WTC11 (cell line): ENCODE measurements around the gene MITF. TPM values are rescaled to one million over a fixed set of nuclear protein-coding genes. Genes with fewer than 3 reads are reported as not detected.

Experiments used
- ATAC-seq: fragments of 200-7000 bp; cut with Tn5 transposase; 2 replicates; pipeline ENCODE4 v1.10.0; 2021; ENCODE audit warnings: mild to moderate bottlenecking, moderate library complexity
- CTCF ChIA-PET: fragments of 300-600 bp; sonication (Branson Sonifier 250); formaldehyde crosslinking; loops from one replicate; lab custom pipeline; 2021; ENCODE audit warnings: antibody characterized with exemption; lab: Charles Lee
- POLR2A ChIA-PET: fragments of 350-600 bp; sonication (Branson Sonifier 250); formaldehyde crosslinking; loops from one replicate; lab custom pipeline; 2021; ENCODE audit warnings: antibody characterized with exemption; lab: Charles Lee
- DNase-seq: peaks from one replicate; pipeline ENCODE4 v3.0.0; 2021; ENCODE audit warnings: low spot score
- H3K27ac Mint-ChIP-seq: 2 replicates; pipeline ENCODE4 v1.8.0; 2021; ENCODE audit warnings: mixed read lengths
- H3K27me3 Mint-ChIP-seq: 2 replicates; pipeline ENCODE4 v1.8.0; 2021; ENCODE audit warnings: low read depth, mild to moderate bottlenecking, moderate library complexity, mixed read lengths
- H3K36me3 Mint-ChIP-seq: 2 replicates; pipeline ENCODE4 v1.8.0; 2021; ENCODE audit warnings: mixed read lengths
- H3K4me1 Mint-ChIP-seq: 2 replicates; pipeline ENCODE4 v1.8.0; 2022; ENCODE audit warnings: mixed read lengths
- H3K4me3 Mint-ChIP-seq: 2 replicates; pipeline ENCODE4 v1.8.0; 2021; ENCODE audit warnings: mild to moderate bottlenecking, moderate library complexity, mixed read lengths
- H3K9me3 Mint-ChIP-seq: 2 replicates; pipeline ENCODE4 v1.8.0; 2021; ENCODE audit warnings: mixed read lengths
- ATF1 ChIP-seq: sonication (generic); formaldehyde crosslinking; IDR thresholded peaks from 2 replicates; pipeline ENCODE4 v1.8.1; 2023; ENCODE audit warnings: mild to moderate bottlenecking, moderate library complexity, missing genetic modification reagents
- ELF4 ChIP-seq: sonication (generic); formaldehyde crosslinking; IDR thresholded peaks from 2 replicates; pipeline ENCODE4 v1.8.1; 2022; ENCODE audit warnings: low read depth, mild to moderate bottlenecking, moderate library complexity, missing genetic modification reagents
- ETV6 ChIP-seq: sonication (generic); formaldehyde crosslinking; IDR thresholded peaks from 2 replicates; pipeline ENCODE4 v1.8.1; 2022; ENCODE audit warnings: mild to moderate bottlenecking, missing genetic modification reagents
- FOXJ3 ChIP-seq: sonication (generic); formaldehyde crosslinking; IDR thresholded peaks from 2 replicates; pipeline ENCODE4 v1.9.0; 2021; ENCODE audit warnings: missing genetic modification reagents, mild to moderate bottlenecking, borderline replicate concordance
- GRHL2 ChIP-seq: fragments of 250-450 bp; sonication (Bioruptor Pico); IDR thresholded peaks from 2 replicates; pipeline ENCODE4 v1.8.0; 2022; ENCODE audit warnings: mild to moderate bottlenecking, moderate library complexity; ENCODE audit not compliant: insufficient replicate concordance, severe bottlenecking
- GTF2I ChIP-seq: fragments of 250-450 bp; sonication (Bioruptor Pico); conservative IDR thresholded peaks from 2 replicates; pipeline ENCODE4 v1.4.0; 2021; ENCODE audit warnings: mild to moderate bottlenecking
- NFYB ChIP-seq: sonication (generic); formaldehyde crosslinking; conservative IDR thresholded peaks from 2 replicates; pipeline ENCODE4 v1.8.0; 2022; ENCODE audit warnings: low read depth, missing genetic modification reagents
- NR2C2 ChIP-seq: sonication (generic); formaldehyde crosslinking; IDR thresholded peaks from 2 replicates; pipeline ENCODE4 v1.8.0; 2022; ENCODE audit warnings: mild to moderate bottlenecking, missing genetic modification reagents
- SP1 ChIP-seq: sonication (generic); formaldehyde crosslinking; conservative IDR thresholded peaks from 2 replicates; pipeline ENCODE4 v1.8.1; 2022; ENCODE audit warnings: missing genetic modification reagents
- TEAD1 ChIP-seq: sonication (generic); formaldehyde crosslinking; IDR thresholded peaks from 2 replicates; pipeline ENCODE4 v1.8.0; 2022; ENCODE audit warnings: mild to moderate bottlenecking, missing genetic modification reagents
- ZNF423 ChIP-seq: fragments of 250-450 bp; sonication (Bioruptor Pico); IDR thresholded peaks from 2 replicates; pipeline ENCODE4 v2.1.2; 2022; ENCODE audit warnings: mild to moderate bottlenecking, moderate library complexity
- total RNA-seq: library from RNA; stranded (reverse); gene quantifications from 3 replicates; pipeline ENCODE4 v1.2.3, GENCODE V29; 2021
- TF ChIP-seq, protein P1 (sequence below): fragments of 250-450 bp; sonication (Bioruptor Pico); conservative IDR thresholded peaks from 2 replicates; pipeline ENCODE4 v1.9.0; 2021; ENCODE audit warnings: mild to moderate bottlenecking
- TF ChIP-seq, protein P2 (sequence below): fragments of 250-450 bp; sonication (Bioruptor Pico); IDR thresholded peaks from 2 replicates; pipeline ENCODE4 v1.8.0; 2021; ENCODE audit warnings: mild to moderate bottlenecking
- TF ChIP-seq, protein P3 (sequence below): fragments of 250-450 bp; sonication (Bioruptor Pico); IDR thresholded peaks from 2 replicates; pipeline ENCODE4 v1.9.0; 2021; ENCODE audit warnings: moderate library complexity, mild to moderate bottlenecking, inconsistent platforms, borderline replicate concordance
- TF ChIP-seq, protein P4 (sequence below): sonication (generic); formaldehyde crosslinking; IDR thresholded peaks from 2 replicates; pipeline ENCODE4 v1.8.0; 2022; ENCODE audit warnings: mild to moderate bottlenecking, missing genetic modification reagents
- TF ChIP-seq, protein P5 (sequence below): fragments of 250-450 bp; sonication (Bioruptor Pico); IDR thresholded peaks from 2 replicates; pipeline ENCODE4 v2.1.2; 2022; ENCODE audit warnings: mild to moderate bottlenecking, moderate library complexity
- TF ChIP-seq, protein P6 (sequence below): sonication (generic); formaldehyde crosslinking; IDR thresholded peaks from 2 replicates; pipeline ENCODE4 v1.8.1; 2022; ENCODE audit warnings: low read depth, mild to moderate bottlenecking, moderate library complexity, missing genetic modification reagents, borderline replicate concordance
- TF ChIP-seq, protein P7 (sequence below): sonication (generic); formaldehyde crosslinking; IDR thresholded peaks from 2 replicates; pipeline ENCODE4 v1.8.0; 2022; ENCODE audit warnings: mild to moderate bottlenecking, missing genetic modification reagents

MITF gene
- total RNA-seq, 1 experiment from 2014 or later: 1.3 TPM

DNA sequence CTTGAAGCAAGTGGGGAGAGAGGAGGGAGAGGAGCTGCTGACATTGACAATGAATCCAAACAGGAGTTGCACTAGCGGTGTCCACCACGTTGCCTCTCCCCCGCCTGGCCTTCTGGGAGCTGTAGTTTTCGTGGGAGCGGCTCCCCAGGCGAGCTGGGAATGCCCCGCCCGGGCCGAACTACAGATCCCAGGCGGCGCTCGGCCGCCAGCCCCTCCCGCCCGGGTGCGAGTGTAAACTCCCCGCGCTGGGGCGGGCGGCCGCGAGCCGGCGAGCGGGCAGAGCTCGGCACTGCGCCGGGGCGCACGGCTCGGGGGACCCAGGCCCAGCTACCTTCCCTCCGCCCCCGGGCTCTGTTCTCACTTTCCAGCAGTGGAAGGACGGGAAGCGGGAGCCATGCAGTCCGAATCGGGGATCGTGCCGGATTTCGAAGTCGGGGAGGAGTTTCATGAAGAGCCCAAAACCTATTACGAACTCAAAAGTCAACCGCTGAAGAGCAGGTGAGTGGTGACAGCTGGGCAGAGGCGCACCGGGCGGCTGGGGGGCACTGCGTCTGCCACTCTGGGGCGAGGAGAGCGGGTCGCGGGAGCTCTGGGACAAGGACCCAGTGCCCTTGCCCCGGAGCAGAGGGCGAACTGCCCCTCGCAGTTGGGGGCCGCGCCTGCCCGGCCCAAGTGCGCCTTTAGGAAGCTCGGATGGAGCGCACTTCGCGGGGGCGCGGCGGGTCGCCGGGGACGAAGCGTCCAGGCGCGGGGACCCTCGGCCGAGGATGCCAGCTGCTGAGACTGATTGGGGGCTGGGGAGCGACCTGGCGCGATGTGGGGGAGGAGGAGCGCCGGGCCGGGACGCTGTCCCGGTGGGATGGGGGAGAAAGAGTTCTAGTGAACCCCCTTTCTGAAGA is at the start of gene MITF (continued):
- TF ChIP-seq, protein P1, sequence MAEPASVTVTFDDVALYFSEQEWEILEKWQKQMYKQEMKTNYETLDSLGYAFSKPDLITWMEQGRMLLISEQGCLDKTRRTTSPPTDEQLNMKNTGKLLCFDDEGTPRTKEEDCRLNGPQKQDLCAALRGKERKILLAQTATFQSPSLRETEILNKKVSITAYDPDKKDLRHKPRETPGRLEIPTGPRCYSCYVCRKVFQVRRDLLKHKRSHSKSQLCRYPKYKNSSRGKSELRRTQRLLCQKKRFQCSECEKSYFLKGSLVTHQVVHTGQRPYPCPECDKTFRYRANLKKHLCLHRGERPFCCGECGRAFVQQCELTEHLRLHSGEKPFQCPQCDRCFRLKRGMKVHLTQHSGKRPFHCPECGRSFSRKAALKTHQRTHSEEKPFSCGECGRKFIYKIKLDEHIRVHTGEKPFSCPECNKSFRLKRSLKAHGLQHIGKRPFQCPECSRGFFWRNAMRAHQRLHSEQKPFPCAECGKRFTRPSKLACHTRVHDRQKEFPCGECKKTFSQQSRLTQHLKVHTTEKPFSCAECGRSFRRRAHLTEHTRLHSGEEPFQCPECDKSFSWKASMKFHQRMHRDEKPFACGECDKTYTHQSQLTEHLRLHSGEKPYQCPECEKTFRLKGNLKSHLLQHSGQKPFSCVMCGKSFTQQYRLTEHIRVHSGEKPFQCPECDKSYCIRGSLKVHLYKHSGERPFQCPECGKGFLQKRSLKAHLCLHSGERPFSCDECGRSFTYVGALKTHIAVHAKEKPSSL (CRISPR knock-in tag): no peak

DNA sequence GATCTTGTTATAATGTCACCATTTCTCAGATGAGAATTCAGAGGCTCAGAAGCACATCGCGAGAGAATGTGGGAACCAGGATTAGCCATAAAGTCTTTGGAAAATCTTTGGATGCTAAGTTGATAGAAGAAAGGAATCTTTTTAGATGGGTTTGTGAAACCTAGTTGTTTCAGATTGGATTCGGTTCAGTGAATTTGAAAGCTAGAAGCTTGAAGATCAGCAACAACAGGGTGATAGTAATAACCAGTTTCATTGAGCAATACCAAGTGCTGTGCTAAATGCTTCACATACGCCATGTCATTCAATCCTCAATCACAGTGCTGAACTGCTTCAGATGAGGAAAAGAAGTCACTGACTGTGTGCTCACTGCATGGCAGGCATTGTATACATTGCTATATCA is 47.4 kb upstream of the MITF start:
- peaks cover 39% of the 10 kb centered on the region for H3K27me3 Mint-ChIP-seq
- POLR2A ChIA-PET: interaction anchor here (0.6 kb wide), 1 partner anchor 43 kb away, joined by 3 read pairs; no protein-coding TSS in a partner anchor
- DNase-seq (no peak), ATAC-seq (no peak)
- H3K27ac Mint-ChIP-seq: no peak overlapping the region
- H3K4me1 Mint-ChIP-seq: peaks cover 10% of the 10 kb centered on the region
- H3K9me3 Mint-ChIP-seq: no peaks in the 10 kb centered on the region
- TF ChIP-seq NFYB: no peak
- TF ChIP-seq, protein P2, sequence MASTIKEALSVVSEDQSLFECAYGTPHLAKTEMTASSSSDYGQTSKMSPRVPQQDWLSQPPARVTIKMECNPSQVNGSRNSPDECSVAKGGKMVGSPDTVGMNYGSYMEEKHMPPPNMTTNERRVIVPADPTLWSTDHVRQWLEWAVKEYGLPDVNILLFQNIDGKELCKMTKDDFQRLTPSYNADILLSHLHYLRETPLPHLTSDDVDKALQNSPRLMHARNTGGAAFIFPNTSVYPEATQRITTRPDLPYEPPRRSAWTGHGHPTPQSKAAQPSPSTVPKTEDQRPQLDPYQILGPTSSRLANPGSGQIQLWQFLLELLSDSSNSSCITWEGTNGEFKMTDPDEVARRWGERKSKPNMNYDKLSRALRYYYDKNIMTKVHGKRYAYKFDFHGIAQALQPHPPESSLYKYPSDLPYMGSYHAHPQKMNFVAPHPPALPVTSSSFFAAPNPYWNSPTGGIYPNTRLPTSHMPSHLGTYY: no peak
- no peak for TF ChIP-seq SP1 (CRISPR knock-in tag)
- TF ChIP-seq, protein P1 (CRISPR knock-in tag): no peak
- TF ChIP-seq FOXJ3 (CRISPR knock-in tag): no peak
- TF ChIP-seq, all 79 proteins: peak for 0
- CTCF ChIA-PET: interaction anchor here (0.6 to 1.4 kb wide), 13 partner anchors 74 to 475 kb away, joined by 3 to 27 read pairs (median 4); no protein-coding TSS in a partner anchor
- Mint-ChIP-seq H3K4me3 (no peak overlapping the region), H3K36me3 (no peaks in the 10 kb centered on the region)

DNA sequence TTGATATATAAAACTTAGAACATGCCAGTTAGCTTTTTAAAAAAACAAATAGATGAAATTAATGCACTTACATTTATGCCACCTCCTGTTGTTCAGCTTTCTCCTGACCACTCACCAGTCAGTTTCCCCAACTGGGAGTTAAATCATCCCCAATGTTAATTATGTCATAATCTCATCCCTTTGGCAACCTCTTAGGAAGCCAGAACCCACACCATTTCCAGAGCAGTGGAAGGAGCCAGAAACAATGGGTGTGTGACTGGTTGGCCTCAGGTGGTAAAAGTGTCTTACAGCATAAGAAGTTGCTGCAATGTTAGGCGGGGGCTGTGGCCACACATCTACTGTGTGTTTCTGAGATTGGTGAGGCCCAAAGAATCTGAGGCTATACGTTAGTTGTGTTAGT is 46.5 kb upstream of the MITF start:
- Mint-ChIP-seq H3K27me3 (peaks cover 32% of the 10 kb centered on the region), H3K36me3 (no peaks in the 10 kb centered on the region), H3K9me3 (no peaks in the 10 kb centered on the region), H3K4me3 (no peak overlapping the region), H3K4me1 (0 out of 2 replicates have a peak, but pooled peaks cover 4% of the 10 kb centered on the region), H3K27ac (no peak overlapping the region)
- ATAC-seq (no peak), DNase-seq (no peak)
- ChIA-PET POLR2A (no interaction called here), CTCF (no interaction called here)
- TF ChIP-seq, protein P1 (CRISPR knock-in tag): no peak
- no peak for TF ChIP-seq ATF1 (CRISPR knock-in tag)
- TF ChIP-seq, protein P3, sequence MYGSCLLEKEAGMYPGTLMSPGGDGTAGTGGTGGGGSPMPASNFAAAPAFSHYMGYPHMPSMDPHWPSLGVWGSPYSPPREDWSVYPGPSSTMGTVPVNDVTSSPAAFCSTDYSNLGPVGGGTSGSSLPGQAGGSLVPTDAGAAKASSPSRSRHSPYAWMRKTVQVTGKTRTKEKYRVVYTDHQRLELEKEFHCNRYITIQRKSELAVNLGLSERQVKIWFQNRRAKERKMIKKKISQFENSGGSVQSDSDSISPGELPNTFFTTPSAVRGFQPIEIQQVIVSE (CRISPR knock-in tag): no peak
- TF ChIP-seq GRHL2: no peak
- TF ChIP-seq, protein P4, sequence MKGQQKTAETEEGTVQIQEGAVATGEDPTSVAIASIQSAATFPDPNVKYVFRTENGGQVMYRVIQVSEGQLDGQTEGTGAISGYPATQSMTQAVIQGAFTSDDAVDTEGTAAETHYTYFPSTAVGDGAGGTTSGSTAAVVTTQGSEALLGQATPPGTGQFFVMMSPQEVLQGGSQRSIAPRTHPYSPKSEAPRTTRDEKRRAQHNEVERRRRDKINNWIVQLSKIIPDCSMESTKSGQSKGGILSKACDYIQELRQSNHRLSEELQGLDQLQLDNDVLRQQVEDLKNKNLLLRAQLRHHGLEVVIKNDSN (CRISPR knock-in tag): no peak
- TF ChIP-seq, protein P5, sequence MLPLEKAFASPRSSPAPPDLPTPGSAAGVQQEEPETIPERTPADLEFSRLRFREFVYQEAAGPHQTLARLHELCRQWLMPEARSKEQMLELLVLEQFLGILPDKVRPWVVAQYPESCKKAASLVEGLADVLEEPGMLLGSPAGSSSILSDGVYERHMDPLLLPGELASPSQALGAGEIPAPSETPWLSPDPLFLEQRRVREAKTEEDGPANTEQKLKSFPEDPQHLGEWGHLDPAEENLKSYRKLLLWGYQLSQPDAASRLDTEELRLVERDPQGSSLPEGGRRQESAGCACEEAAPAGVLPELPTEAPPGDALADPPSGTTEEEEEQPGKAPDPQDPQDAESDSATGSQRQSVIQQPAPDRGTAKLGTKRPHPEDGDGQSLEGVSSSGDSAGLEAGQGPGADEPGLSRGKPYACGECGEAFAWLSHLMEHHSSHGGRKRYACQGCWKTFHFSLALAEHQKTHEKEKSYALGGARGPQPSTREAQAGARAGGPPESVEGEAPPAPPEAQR (CRISPR knock-in tag): no peak
- TF ChIP-seq GTF2I (CRISPR knock-in tag): no peak
- TF ChIP-seq, protein P6, sequence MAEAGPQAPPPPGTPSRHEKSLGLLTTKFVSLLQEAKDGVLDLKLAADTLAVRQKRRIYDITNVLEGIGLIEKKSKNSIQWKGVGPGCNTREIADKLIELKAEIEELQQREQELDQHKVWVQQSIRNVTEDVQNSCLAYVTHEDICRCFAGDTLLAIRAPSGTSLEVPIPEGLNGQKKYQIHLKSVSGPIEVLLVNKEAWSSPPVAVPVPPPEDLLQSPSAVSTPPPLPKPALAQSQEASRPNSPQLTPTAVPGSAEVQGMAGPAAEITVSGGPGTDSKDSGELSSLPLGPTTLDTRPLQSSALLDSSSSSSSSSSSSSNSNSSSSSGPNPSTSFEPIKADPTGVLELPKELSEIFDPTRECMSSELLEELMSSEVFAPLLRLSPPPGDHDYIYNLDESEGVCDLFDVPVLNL (CRISPR knock-in tag): no peak
- TF ChIP-seq, protein P7, sequence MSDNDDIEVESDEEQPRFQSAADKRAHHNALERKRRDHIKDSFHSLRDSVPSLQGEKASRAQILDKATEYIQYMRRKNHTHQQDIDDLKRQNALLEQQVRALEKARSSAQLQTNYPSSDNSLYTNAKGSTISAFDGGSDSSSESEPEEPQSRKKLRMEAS (CRISPR knock-in tag): no peak
- no peak for TF ChIP-seq ZNF423
- TF ChIP-seq NR2C2: no peak
- no peak for TF ChIP-seq ELF4
- TF ChIP-seq ETV6 (CRISPR knock-in tag): no peak
- no peak for TF ChIP-seq TEAD1 (CRISPR knock-in tag)
